ENCODE data around the gene MED12L. TPM values are rescaled to one million over a fixed set of nuclear protein-coding genes. Genes with fewer than 3 reads are reported as not detected.

The MED12L gene
- total RNA-seq, 1 donor from 2014 or later: 1.4 TPM

DNA sequence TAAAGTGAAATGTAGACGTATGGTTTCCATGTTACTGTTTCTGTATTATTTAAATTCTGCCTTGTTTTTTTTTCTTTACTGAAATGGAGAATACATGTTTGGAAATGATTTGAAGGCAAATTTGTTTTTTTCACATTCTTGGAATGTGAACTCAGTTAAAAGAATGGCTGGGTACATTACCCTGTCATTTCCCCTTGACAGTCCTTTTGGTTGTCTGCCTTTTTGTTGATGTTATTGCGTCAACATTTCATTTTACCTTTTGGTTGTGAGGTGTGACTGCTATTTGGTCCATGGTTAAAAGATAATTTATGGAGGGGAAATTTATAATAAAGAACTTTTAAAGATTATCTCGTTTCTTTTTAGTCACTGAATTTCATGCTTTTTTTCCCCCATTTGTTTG is 120.7 kb downstream of the MED12L start:
- peaks cover 4% of the 10 kb centered on the region for H3K4me1 Mint-ChIP-seq (ENCODE audit: unreplicated experiment)

DNA sequence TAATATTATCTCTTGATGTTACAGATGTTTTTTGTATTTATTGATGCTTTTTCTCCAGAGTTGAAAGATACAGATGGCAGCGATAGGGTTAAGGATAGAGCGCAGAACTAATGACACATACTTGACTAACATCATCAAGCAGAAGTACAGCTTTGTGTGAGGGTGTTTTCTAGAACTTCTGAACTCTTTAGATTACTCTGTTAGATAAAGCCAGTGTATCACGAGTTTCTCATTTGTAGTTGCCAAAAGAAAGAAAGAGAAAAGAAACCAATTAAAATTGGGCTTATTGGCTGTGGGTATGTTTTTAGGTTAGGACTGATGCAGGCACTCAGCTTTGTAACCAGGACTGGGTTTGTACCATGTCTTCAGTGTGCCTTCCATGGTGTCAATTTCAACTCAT is 124.2 kb downstream of the MED12L start:
- TF ChIP-seq, protein P1, sequence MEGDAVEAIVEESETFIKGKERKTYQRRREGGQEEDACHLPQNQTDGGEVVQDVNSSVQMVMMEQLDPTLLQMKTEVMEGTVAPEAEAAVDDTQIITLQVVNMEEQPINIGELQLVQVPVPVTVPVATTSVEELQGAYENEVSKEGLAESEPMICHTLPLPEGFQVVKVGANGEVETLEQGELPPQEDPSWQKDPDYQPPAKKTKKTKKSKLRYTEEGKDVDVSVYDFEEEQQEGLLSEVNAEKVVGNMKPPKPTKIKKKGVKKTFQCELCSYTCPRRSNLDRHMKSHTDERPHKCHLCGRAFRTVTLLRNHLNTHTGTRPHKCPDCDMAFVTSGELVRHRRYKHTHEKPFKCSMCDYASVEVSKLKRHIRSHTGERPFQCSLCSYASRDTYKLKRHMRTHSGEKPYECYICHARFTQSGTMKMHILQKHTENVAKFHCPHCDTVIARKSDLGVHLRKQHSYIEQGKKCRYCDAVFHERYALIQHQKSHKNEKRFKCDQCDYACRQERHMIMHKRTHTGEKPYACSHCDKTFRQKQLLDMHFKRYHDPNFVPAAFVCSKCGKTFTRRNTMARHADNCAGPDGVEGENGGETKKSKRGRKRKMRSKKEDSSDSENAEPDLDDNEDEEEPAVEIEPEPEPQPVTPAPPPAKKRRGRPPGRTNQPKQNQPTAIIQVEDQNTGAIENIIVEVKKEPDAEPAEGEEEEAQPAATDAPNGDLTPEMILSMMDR (IDR thresholded peaks at IDR 0.05): no peak
- H3K36me3 Mint-ChIP-seq (ENCODE audit: unreplicated experiment): no peaks in the 10 kb centered on the region
- H3K27ac Mint-ChIP-seq (ENCODE audit: unreplicated experiment): no peak overlapping the region
- DNase-seq (ENCODE audit: extremely low spot score, unreplicated experiment): no peak
- H3K9me3 Mint-ChIP-seq (ENCODE audit: unreplicated experiment): no peaks in the 10 kb centered on the region
- H3K4me1 Mint-ChIP-seq (ENCODE audit: unreplicated experiment): peaks cover 4% of the 10 kb centered on the region
- H3K27me3 Mint-ChIP-seq (ENCODE audit: unreplicated experiment): no peaks in the 10 kb centered on the region
- H3K4me3 Mint-ChIP-seq (ENCODE audit: unreplicated experiment): no peak overlapping the region

More for the DNA sequence above, 120.7 kb downstream of the MED12L start:
- DNase-seq (ENCODE audit: extremely low spot score, unreplicated experiment): no peak
- Mint-ChIP-seq H3K27ac (ENCODE audit: unreplicated experiment) (no peak overlapping the region), H3K36me3 (ENCODE audit: unreplicated experiment) (no peaks in the 10 kb centered on the region), H3K27me3 (ENCODE audit: unreplicated experiment) (no peaks in the 10 kb centered on the region), H3K9me3 (ENCODE audit: unreplicated experiment) (no peaks in the 10 kb centered on the region), H3K4me3 (ENCODE audit: unreplicated experiment) (no peak overlapping the region)
- TF ChIP-seq, protein P1 (IDR thresholded peaks at IDR 0.05): no peak

DNA sequence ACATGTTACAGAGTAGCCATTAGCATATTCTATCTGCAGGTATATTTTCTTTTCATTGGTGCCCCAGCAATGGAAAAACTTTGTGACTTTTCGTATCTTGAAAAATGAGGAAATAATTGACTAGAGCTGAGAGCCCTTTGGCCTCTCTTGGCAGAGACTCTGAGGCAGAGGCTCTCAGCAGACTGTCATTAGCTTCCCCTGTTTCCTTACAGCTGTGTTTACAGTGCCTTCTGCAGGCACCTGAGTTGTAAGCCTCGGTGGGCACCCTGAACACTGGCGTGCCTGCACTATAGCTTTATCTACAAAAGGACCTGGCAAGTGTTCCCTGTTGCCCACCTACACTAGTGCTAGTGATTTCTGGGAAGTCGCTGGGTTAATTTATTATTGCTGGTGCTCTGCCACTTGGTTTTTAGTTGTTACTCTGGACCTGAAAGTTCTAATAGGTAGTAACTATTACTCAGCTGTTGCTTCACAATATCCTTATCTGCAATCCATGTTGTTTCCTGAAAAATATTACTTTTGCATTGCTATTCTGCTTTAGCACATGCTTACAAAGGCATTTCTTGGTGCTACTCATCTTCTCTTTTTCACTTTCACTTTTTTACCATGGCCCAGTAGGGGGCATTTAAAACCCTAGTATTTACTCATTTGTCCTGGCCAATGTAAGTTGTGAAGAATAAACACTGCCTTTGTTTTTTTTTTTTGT is 125.4 kb downstream of the MED12L start:
- DNase-seq (ENCODE audit: extremely low spot score, unreplicated experiment): no peak
- Mint-ChIP-seq H3K27ac (ENCODE audit: unreplicated experiment) (no peak overlapping the region), H3K4me3 (ENCODE audit: unreplicated experiment) (no peak overlapping the region), H3K36me3 (ENCODE audit: unreplicated experiment) (no peaks in the 10 kb centered on the region), H3K4me1 (ENCODE audit: unreplicated experiment) (peaks cover 4% of the 10 kb centered on the region), H3K9me3 (ENCODE audit: unreplicated experiment) (no peaks in the 10 kb centered on the region), H3K27me3 (ENCODE audit: unreplicated experiment) (no peaks in the 10 kb centered on the region)
- TF ChIP-seq, protein P1 (IDR thresholded peaks at IDR 0.05): peak; percentile 10

DNA sequence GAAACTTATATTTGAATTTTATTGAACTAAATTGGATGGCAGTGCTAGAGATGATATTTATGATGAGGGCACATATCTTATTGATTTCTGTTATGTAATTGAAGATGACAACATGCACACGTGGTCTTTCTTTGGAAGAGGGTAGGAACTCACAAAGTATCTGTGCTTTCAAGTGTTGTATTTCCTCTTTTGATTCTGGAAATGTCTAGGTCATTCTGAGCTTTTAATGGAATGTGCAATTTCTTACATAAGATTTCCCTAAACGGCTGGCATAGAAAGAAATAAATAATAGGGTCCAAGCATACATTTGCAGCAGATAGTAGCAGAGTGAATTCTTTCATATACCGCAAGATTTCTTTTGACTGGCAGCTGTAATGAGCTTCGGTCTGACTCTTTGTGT is 127.7 kb downstream of the MED12L start:
- peaks cover 4% of the 10 kb centered on the region for H3K4me1 Mint-ChIP-seq (ENCODE audit: unreplicated experiment)
- no peaks in the 10 kb centered on the region for H3K27me3 Mint-ChIP-seq (ENCODE audit: unreplicated experiment)
- H3K27ac Mint-ChIP-seq (ENCODE audit: unreplicated experiment): no peak overlapping the region
- no peak overlapping the region for H3K4me3 Mint-ChIP-seq (ENCODE audit: unreplicated experiment)
- TF ChIP-seq, protein P1 (IDR thresholded peaks at IDR 0.05): no peak
- no peaks in the 10 kb centered on the region for H3K36me3 Mint-ChIP-seq (ENCODE audit: unreplicated experiment)
- DNase-seq (ENCODE audit: extremely low spot score, unreplicated experiment): no peak
- no peaks in the 10 kb centered on the region for H3K9me3 Mint-ChIP-seq (ENCODE audit: unreplicated experiment)

DNA sequence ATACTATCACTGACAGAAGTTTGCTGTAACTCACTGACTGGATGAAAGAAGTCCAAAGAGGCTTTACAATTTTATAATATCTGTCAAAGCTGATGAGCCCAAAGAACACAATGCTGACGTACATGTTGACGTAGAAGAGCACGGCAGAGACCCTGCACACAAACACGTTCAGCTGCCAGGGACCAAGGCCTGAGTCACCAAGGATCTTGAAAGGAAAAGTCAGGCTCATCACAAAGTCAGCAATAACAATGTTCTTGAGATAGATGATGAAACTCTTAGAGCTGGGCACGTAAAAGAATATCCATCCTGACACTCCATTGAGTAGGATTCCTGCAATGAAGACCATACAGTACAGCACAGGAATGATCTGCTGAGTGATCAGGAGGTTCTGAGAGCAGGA is 128.4 kb downstream of the MED12L start:
- no peak overlapping the region for H3K27ac Mint-ChIP-seq (ENCODE audit: unreplicated experiment)
- no peaks in the 10 kb centered on the region for H3K9me3 Mint-ChIP-seq (ENCODE audit: unreplicated experiment)
- DNase-seq (ENCODE audit: extremely low spot score, unreplicated experiment): no peak
- TF ChIP-seq, protein P1 (IDR thresholded peaks at IDR 0.05): no peak
- H3K27me3 Mint-ChIP-seq (ENCODE audit: unreplicated experiment): no peaks in the 10 kb centered on the region
- H3K4me3 Mint-ChIP-seq (ENCODE audit: unreplicated experiment): no peak overlapping the region
- H3K4me1 Mint-ChIP-seq (ENCODE audit: unreplicated experiment): peaks cover 4% of the 10 kb centered on the region
- H3K36me3 Mint-ChIP-seq (ENCODE audit: unreplicated experiment): no peaks in the 10 kb centered on the region
